Smooth muscle cell of the brain vasculature (primary cell): Measurements from ENCODE around the gene TMED1.
"Not testable (repeated sequence)": the region's sequence is repeated elsewhere in the genome, so short reads cannot be mapped to it uniquely, and the experiment has no call there.

Experiments used
- DNase-seq: peaks from one replicate; pipeline ENCODE4 v3.0.0-alpha.2; 2012; ENCODE audit warnings: low read depth, low spot score

TMED1 gene, protein sequence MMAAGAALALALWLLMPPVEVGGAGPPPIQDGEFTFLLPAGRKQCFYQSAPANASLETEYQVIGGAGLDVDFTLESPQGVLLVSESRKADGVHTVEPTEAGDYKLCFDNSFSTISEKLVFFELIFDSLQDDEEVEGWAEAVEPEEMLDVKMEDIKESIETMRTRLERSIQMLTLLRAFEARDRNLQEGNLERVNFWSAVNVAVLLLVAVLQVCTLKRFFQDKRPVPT

GRCh38 chr19:10835754-10836478 lies at the start of gene TMED1:
Gene TMED1, minus strand, starts transcription at chr19:10836212. Its CDS starts 21 bp downstream, at chr19:10836191.
- peak; percentile 89 for DNase-seq

DNA sequence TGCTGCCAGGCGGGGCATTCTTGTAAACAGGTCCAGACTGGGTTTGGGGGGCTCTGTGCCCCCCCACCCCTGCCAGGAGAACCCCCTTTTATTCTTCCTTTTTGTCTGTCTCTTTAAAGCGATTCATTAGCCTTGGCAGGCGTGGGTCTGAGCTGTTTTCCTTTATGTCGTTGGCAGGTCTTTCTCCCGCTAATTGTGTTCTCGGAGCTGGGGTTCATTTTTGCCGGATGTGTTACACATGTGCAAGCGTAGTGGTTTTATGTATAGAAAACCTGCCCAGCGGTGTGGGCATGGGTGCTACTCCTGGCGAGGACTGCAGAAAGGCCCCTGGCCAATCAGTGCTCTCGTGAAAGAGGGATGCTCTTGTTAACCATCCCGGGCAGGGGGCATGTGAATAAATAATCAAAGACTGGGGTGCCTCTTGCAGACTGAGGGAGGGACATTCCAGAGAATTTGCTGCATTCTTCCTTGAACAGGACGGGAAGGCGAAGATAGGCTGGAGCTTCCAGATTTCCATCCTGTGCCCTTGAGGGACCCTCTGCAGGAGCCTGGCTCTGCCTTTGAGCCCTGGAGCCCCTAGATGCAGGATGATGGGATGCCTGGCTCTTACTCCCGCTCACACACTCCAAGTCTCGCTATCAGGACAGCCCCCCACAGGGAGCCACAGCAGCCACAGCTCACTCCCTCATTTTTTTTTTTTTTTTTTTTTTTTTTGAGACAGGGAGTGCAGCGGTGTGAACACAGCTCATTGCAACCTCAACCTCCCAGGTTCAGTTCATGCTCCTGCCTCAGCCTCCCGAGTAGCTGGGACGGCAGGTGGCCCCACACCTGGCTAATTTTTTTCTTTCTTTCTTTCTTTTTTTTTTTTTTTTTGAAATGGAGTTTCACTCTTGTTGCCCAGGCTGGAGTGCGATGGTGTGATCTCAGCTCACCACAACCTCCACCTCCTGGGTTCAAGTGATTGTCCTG lies 49.5 kb upstream of the TMED1 start:
- no peak for DNase-seq

DNA sequence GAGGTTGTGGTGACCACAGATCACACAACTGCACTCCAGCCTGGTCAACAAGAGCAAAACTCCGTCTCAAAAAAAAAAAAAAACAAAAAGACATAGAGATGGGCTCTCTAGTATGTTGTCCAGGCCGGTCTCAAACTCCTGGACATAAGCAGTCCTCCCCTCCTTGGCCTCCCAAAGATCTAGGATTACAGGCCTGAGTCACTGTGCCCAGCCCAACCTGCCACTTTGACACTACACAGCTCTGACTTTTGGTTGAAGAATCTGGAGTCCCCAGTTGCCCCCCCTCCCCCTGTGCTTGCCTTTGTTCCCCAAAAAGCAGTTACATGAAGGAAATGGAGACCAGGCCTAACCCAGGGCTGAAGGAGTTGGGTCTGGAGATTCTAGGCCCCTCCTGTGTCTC lies 48.3 kb upstream of the TMED1 start:
- no peak for DNase-seq

- no peak for DNase-seq
These were observed 46.1 kb upstream of the TMED1 start for GRCh38 chr19:10882108-10882457.

DNA sequence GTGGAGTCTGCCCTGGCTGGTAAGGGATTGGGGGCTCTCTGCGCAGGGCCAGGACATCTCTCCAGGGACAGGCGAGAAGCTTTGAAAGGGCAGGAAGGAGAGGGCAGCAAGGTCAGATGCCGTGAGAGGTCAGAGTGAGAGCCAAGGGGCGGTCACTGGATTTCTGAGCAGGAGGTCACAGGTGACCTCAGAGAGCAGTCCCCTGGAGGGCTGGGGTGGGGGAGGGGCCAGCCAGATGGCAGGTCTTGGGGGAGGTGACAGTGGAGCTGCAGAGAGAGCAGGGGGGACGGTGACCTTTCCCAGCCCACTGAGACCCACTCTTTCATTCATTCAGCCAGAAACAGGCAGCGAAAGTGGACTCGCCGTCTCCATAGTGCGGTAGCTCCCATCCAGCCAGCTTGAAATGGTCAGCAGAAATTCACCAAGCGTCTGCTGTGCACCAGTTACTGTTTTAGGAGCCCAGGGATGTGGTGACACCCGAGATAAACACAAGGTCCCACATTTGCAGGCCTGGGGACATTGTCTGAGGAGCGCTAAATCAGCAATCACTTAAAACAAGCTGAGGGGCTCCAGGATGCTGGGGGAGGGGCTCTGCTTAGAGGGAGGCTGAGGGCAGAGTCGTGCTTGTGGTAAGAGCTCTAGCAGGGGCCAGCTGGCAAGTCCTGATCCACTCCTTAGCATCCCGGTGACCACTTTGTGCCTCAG lies 45.5 kb upstream of the TMED1 start:
- DNase-seq: no peak

DNA sequence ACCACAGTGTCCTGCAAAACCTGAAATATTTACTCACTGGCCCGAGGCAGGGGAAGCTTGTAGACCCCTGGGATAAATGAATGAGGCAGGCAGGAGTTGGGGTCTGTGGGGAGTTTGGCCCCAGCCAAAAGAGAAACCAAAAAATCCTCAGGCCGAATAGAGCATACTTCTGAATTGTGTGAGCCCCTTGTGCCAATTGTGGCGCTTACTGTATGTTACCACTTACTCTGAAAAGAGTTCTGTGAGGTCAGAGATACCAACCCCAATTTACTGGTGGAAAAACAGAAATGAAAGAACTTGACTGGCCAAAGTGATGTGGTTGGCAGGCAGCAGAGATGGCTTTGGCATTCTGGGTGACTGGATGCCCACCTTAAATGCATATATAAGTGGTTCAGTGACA lies 42.2 kb upstream of the TMED1 start:
- no peak for DNase-seq

GRCh38 chr19:10877608-10878007 lies 41.6 kb upstream of the TMED1 start:
- not testable (repeated sequence) for DNase-seq

GRCh38 chr19:10876459-10877240 lies 40.6 kb upstream of the TMED1 start:
- DNase-seq: no peak

GRCh38 chr19:10874024-10874423 lies 38.0 kb upstream of the TMED1 start:
- no peak for DNase-seq

DNA sequence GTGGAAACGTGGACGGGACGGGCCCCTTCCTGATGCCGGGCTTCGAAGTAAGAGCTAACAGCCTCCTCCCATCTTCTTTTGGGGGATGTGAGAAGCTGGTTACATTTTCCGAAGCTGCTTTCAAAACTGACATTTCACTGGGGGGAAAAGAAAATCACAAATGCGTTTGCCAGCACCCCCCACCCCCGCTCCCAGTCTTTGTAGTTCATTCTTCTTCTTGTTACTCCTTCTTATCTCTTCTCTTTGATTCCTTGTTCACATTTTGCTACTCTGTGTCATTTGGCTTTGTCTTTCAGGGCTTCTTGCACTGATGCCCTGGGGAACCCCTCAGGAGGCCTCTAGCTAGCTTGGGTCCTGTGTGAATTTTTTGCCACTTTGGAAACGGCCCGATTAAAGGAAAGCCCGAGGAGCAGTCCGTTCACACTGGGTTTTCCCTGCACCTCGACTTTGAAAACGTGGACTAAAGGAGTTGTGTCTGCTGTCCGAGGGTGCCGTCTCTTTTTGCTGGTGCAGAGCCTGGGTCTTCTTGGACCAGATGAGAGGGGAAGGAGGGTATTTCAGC lies 36.6 kb upstream of the TMED1 start:
- DNase-seq: no peak

DNA sequence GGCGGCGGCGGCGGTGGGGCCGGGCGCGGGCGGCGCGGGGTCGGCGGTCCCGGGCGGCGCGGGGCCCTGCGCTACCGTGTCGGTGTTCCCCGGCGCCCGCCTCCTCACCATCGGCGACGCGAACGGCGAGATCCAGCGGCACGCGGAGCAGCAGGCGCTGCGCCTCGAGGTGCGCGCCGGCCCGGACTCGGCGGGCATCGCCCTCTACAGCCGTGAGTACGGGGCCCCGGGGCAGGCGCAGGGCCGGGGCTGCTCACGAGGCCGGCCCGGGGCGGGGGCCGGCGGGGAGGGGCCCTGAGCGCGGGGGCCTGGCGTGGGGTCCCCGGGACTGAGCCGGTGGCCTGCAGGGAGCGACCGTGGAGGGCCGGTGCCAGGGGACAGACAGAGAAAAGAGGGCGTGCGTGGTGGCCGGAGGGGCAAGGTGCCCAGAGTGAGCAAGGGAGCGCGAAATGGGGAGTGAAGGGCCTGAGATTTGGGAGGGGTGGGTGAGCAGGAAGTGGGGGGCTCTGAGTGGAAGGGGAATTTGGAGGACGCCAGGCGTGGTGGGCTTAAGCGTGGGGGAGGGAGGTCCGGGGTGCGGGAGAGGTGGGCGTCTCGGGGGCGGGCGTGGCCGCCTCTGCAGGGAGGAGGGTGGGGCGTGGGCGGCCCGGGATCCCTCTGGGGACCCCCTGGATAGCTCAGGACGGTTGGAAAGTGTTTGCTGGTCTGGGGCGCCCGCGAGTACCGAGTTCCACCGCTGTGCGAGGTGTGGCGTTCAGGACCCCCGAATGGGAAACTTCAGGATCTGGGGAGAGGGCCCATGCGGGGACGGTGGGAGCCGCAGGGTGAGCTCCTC lies 35.9 kb upstream of the TMED1 start:
- DNase-seq: no peak

- peak; percentile 97 for DNase-seq
These were observed 35.1 kb upstream of the TMED1 start, which contains the start of gene CARM1 for GRCh38 chr19:10870955-10871603. Gene CARM1, plus strand, starts transcription at chr19:10871553. Its CDS starts 150 bp downstream, at chr19:10871703.

DNA sequence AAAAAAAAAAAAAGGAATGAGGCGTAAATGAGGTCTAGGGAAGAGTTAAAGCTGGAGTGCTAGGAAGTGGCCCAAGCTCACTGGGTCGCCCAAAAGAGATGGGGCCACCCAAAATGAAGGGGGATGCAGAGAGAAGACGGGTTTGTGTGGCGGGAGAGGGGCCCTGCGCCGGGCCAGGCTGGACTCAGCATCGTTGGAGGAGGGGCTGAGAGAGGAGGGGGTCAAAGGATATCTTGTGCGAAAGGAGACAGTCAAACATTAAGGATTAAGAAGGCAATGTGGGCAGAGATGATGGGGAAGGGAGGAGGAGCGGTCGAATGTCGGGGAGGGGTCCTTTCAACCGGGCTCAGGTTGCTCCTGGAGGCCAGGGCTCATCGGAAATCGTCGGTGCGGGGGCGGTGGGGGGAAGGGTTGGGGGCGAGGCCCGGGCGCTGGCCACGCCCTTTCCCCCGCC lies 34.5 kb upstream of the TMED1 start:
- no peak for DNase-seq

DNA sequence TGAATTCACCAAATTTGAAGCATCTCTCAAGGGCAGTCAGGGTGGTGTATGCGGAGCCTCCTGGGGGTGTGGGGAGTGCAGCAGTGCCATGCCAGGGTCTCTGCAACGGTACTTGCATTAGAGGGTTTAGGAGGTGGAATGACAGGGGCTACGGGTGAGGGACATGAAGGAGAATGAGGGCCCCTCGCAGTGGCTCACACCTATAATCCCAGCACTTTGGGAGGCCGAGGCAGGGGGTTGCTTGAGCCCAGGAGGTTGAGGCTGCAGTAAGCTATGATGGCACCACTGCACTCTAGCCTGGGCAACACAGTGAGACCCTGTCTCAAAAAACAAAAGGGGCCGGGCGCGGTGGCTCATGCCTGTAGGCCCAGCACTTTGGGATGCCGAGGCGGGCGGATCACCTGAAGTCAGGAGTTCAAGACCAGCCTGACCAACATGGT lies 33.9 kb upstream of the TMED1 start:
- DNase-seq: not testable (repeated sequence)

- DNase-seq: no peak
These were observed 33.0 kb upstream of the TMED1 start for GRCh38 chr19:10868872-10869547.

GRCh38 chr19:10866495-10866894 lies 30.5 kb upstream of the TMED1 start:
- DNase-seq: no peak

GRCh38 chr19:10864538-10864899 lies 28.5 kb upstream of the TMED1 start:
- DNase-seq: peak; percentile 52

DNA sequence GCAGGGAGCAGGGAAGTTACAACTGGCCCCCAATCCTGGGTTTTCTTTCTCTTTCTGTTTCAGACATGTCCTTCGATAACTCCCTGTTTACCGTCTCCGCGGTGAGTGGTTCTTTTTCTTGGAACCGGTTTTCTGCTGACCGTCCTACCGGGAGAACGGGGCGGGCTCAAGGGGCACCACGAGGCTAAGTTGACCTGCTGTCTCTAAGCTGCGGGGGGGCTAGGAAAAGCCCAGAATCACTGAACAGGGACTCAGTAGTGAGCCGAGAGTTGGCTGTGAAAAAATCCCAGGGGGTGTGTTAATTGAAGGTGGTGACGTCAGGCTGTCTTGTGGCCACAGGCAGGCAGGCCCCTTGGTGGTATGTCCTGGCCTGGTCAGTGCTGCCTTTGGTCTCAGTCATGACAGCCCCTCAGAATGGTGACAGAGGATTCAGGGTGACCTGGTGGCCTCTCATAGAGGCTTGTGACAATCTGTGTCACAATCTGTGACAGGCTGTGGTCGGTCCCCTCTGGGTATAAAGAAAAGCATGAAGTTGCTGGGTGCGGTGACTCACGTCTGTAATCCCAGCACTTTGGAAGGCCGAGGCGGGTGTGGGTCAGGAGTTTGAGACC lies 27.2 kb upstream of the TMED1 start:
- DNase-seq: no peak
